Large intestine (tissue), 1 donor: ENCODE measurements around the gene EHMT2. TPM values are rescaled to one million over a fixed set of nuclear protein-coding genes. Genes with fewer than 3 reads are reported as not detected.

Experiments used
- polyA plus RNA-seq: library from polyadenylated mRNA; unstranded; fragments of 120-200 nt; gene quantifications from one replicate; pipeline ENCODE4 v1.2.1, GENCODE V29; 2013

Gene EHMT2
- polyA plus RNA-seq, 1 donor = 50.5 TPM

Other genes starting within 250 kb of the EHMT2 start
- 220 TPM for gene BAG6, start 245.0 kb downstream of the EHMT2 start, polyA plus RNA-seq
- 14.1 TPM for gene APOM, start 241.8 kb downstream of the EHMT2 start, polyA plus RNA-seq
- gene C6orf47, start 236.9 kb downstream of the EHMT2 start, polyA plus RNA-seq = 21.5 TPM
- gene GPANK1, start 232.7 kb downstream of the EHMT2 start, polyA plus RNA-seq = 21.4 TPM
- gene CSNK2B, start 231.6 kb downstream of the EHMT2 start, polyA plus RNA-seq = 196 TPM
- 18.7 TPM for gene LY6G5B, start 227.7 kb downstream of the EHMT2 start, polyA plus RNA-seq
- 2.6 TPM for gene LY6G5C, start 216.6 kb downstream of the EHMT2 start, polyA plus RNA-seq
- 62.5 TPM for gene ABHD16A, start 194.4 kb downstream of the EHMT2 start, polyA plus RNA-seq
- 0.07 TPM for gene LY6G6F, start 190.8 kb downstream of the EHMT2 start, polyA plus RNA-seq
- 0.19 TPM for gene LY6G6D, start 182.3 kb downstream of the EHMT2 start, polyA plus RNA-seq
- 0.25 TPM for gene LY6G6C, start 176.0 kb downstream of the EHMT2 start, polyA plus RNA-seq
- gene MPIG6B, start 174.3 kb downstream of the EHMT2 start, polyA plus RNA-seq = 0.88 TPM
- 82.6 TPM for gene DDAH2, start 168.4 kb downstream of the EHMT2 start, polyA plus RNA-seq
- 486 TPM for gene CLIC1, start 161.2 kb downstream of the EHMT2 start, polyA plus RNA-seq
- gene MSH5, start 157.7 kb downstream of the EHMT2 start, polyA plus RNA-seq = 51.0 TPM
- 15.0 TPM for gene SAPCD1, start 135.0 kb downstream of the EHMT2 start, polyA plus RNA-seq
- gene VWA7, start 120.4 kb downstream of the EHMT2 start, polyA plus RNA-seq = 10.1 TPM
- gene VARS1, start 101.9 kb downstream of the EHMT2 start, polyA plus RNA-seq = 34.2 TPM
- 51.4 TPM for gene LSM2, start 90.7 kb downstream of the EHMT2 start, polyA plus RNA-seq
- 2.8 TPM for gene HSPA1L, start 82.4 kb downstream of the EHMT2 start, polyA plus RNA-seq
- gene HSPA1A, start 82.2 kb downstream of the EHMT2 start, polyA plus RNA-seq = 115 TPM
- 241 TPM for gene HSPA1B, start 70.0 kb downstream of the EHMT2 start, polyA plus RNA-seq
- gene NEU1, start 34.9 kb downstream of the EHMT2 start, polyA plus RNA-seq = 174 TPM
- gene SLC44A4, start 18.7 kb downstream of the EHMT2 start, polyA plus RNA-seq = 157 TPM
- gene ZBTB12, start 4.4 kb upstream of the EHMT2 start, polyA plus RNA-seq = 11.8 TPM
- gene C2, start 30.0 kb upstream of the EHMT2 start, polyA plus RNA-seq = 9.3 TPM
- gene CFB, start 48.4 kb upstream of the EHMT2 start, polyA plus RNA-seq = 37.1 TPM
- gene NELFE, start 61.3 kb upstream of the EHMT2 start, polyA plus RNA-seq = 77.7 TPM
- 52.6 TPM for gene SKIC2, start 61.5 kb upstream of the EHMT2 start, polyA plus RNA-seq
- gene DXO, start 74.4 kb upstream of the EHMT2 start, polyA plus RNA-seq = 20.0 TPM
- 92.9 TPM for gene C4A, start 84.4 kb upstream of the EHMT2 start, polyA plus RNA-seq
- gene C4B, start 117.1 kb upstream of the EHMT2 start, polyA plus RNA-seq = 91.2 TPM
- gene CYP21A2, start 140.7 kb upstream of the EHMT2 start, polyA plus RNA-seq = 1.5 TPM
- gene TNXB, start 211.6 kb upstream of the EHMT2 start, polyA plus RNA-seq = 17.5 TPM
- gene ATF6B, start 230.5 kb upstream of the EHMT2 start, polyA plus RNA-seq = 84.4 TPM
- 5.1 TPM for gene FKBPL, start 232.6 kb upstream of the EHMT2 start, polyA plus RNA-seq